Stimulated activated CD4-positive, alpha-beta T cell treated with anti-CD3 and anti-CD28 coated beads, Interleukin-1b, Interleukin-23, amount 100 ng/mL, for 24 hours (primary cell): ENCODE results near the gene OR51S1.
"Not testable (repeated sequence)": the region's sequence is repeated elsewhere in the genome, so short reads cannot be mapped to it uniquely, and the experiment has no call there.

Experiments
- DNase-seq, 4 experiments: peaks; one replicate each; pipeline ENCODE4 v3.0.0-alpha.2; 2020; ENCODE audit warnings: low read depth in 4 of 4, low spot score in 1 of 4

OR51S1 gene

DNA sequence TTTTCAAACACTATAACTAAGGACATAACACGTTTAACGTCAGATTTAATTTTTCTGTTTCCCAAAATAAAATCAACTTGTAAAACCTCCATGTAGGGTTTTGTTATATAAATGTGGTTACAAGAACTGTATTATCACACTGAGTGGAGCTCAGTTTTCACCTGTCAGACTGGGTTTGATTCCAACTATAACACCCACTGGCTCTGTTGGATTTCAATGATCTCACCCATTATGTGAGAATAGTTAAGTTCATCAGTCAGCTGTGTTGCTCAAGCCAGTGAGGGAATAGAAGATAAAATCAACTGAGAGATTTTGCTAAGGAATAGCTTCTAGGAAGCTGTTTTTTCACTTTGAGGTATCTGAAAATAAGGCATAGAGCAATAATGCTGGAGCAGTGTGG, 39.8 kb downstream of the OR51S1 start:
- DNase-seq: no peak

DNA sequence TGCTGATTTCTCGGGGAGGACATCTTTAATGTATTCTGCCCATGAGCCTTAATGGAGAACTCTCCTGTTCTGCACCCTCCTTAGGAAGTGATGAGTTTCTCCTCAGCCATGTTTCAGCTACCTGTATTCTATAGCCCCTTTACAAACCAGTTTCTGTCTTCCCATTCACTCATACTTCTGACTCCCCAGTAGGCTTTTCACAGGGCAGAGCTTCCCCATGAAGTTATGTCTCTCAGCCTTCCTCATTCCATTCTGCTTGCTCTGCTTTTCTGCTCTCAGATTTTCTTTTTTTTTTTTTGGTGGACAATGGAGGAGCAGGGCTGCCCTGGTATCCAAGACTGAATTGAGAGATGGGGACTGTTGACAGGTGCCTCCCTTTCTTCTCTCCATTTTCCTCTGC, 40.5 kb downstream of the OR51S1 start:
- no peak for DNase-seq

GRCh38 chr11:4804280-4804679, 44.7 kb downstream of the OR51S1 start, which contains the start of gene OR52R1:
OR52R1 (minus strand) TSS chr11:4804380; CDS start chr11:4804380, 0 bp downstream.
- DNase-seq: no peak

GRCh38 chr11:4801316-4801715, 47.7 kb downstream of the OR51S1 start:
- not testable (repeated sequence) for DNase-seq

DNA sequence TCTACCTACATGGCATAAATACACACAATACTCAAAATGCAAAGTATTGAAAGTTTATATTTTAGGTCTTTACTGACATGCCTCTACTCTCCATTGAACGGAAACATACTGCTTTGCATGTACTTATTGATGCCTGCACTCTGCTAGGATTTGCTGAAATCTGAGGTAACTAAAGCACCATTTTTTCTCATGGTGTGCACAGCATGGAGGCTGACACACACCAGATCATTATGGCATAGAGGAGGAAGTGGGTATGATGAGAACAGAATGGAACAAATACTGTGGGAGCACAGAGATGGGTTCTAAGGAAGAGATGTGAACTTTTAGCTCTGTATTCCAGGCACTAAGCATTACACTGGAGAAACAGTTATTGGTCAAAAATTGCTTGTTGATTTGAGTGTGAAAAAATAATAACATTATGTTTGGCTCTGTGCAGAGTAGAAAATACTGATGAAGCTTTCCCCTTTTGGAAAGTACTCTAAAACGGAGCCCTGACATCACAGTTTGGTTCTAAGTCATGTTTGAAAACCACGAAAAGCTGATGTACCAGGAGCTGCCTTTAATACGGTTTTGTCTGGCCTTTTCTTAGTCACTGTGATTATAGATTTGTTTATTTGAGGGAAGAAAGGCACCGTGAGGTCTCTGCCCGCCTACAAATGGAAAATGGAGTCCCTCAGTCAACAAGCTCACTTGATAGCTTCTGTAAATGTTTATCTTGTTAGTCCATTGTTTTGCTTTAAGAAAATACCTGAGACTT, 50.4 kb downstream of the OR51S1 start:
- DNase-seq: no peak
